ENCODE measurements around the gene LAMTOR4. TPM values are rescaled to one million over a fixed set of nuclear protein-coding genes. Genes with fewer than 3 reads are reported as not detected.
"Not testable (repeated sequence)": the region's sequence is repeated elsewhere in the genome, so short reads cannot be mapped to it uniquely, and the experiment has no call there.

LAMTOR4 gene
- total RNA-seq, 1 experiment from 2014 or later: 171 TPM

DNA sequence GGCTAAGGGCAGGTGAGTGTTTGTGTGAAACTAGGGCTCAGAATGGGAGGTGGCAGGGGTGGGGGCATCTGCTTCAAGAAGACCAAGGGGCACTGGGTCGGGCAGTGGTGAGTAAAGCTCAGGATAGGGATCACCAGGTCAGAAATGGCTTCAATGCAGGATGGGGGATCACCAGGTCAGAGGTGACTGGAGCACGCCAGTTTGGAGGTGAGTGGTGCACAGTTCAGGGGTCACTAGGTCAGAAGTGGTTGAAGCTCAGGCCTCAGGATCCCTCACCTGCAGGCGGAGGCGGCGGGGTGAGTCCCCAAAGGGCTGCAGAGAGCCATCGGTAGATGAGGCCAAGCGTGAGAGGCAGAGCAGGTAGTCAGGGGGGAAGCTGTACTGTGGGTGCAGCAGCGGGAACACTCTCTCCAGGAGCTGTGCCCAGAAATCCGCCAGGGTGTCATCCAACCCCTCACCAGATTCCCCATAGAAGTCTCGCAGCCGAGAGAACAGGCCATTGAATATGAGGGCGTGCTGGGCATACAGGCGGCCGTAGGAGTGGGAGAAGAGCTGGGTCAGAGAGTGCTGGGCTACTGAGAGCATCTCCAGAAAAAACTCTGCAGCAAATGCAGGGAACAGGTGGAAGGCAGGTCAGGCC, 26.7 kb downstream of the LAMTOR4 start:
- Histone ChIP-seq H4K20me1 (ENCODE audit: insufficient read depth, low read depth, low read length) (peaks cover 3% of the 10 kb centered on the region; the same call in 1 of the 2 replicates), H3K9ac (ENCODE audit: low read length) (no peak overlapping the region), H3K27ac (ENCODE audit: low read length) (no peak overlapping the region), H3K79me2 (ENCODE audit: low read length) (no peaks in the 10 kb centered on the region), H3K4me2 (ENCODE audit: low read depth, low read length, poor library complexity, severe bottlenecking) (no peak overlapping the region), H3K36me3 (ENCODE audit: insufficient read depth, low read length) (no peaks in the 10 kb centered on the region), H3K27me3 (ENCODE audit: low read length) (no peaks in the 10 kb centered on the region), H3K9me3 (ENCODE audit: low read length) (no peaks in the 10 kb centered on the region), H3K4me3 (ENCODE audit: low read length) (no peak overlapping the region), H3K4me1 (ENCODE audit: low read length) (peaks cover 8% of the 10 kb centered on the region), H2AFZ (ENCODE audit: low read length) (no peak overlapping the region), H3K9me2 (replicated peaks; ENCODE audit: insufficient read depth, low read length) (no peaks in the 10 kb centered on the region)
- no peak for DNase-seq

DNA sequence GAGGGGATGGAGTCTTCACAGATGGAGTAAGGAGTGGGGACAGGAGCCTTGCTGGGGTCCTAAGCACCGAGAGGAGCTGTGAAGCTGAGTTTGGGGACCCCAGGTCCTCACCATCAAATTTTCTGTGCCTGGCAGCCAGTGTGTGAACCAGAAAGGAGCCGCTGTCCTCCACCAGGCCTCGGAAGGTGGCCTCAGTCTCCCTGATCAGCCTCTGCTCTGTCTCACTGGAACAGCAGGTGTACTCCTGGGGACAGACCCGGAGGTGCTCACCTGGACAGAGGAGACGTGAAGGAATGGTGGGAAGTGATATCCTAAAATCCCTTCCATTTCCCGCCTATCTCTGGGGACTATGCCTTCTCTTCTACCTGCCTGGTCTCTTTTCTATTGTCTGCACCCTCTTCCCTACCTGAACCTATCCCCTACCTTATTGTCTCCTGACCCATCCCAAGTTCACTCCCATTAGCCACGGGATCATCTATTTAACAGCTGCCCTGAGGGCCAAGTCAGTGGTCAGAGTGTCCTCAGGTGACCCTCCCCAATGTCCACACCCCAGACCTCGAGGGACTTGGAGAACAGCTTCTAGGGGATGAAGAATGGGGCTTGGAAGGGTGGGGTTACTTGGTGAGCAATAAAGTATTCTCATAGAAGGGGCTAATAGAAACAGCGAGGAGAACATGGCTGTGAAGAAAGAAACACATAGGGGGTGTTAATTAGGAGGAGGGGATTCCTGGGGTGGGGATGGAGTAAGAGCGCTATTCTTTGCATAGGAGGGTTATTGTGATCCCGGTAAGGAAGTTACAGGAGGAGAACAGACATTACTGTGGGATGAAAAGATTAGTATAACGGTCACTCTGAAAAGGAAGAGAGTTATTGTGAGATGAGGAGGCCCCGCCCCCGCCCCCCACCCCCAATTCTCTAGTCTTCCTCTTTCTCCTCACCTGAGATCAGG, 27.7 kb downstream of the LAMTOR4 start:
- Histone ChIP-seq H3K9ac (ENCODE audit: low read length) (peak overlapping the region; percentile 83), H3K27me3 (ENCODE audit: low read length) (no peaks in the 10 kb centered on the region), H4K20me1 (ENCODE audit: insufficient read depth, low read depth, low read length) (peaks cover 3% of the 10 kb centered on the region; the same call in 1 of the 2 replicates), H3K9me2 (replicated peaks; ENCODE audit: insufficient read depth, low read length) (no peaks in the 10 kb centered on the region), H3K36me3 (ENCODE audit: insufficient read depth, low read length) (no peaks in the 10 kb centered on the region), H3K27ac (ENCODE audit: low read length) (no peak overlapping the region), H3K4me2 (ENCODE audit: low read depth, low read length, poor library complexity, severe bottlenecking) (peak overlapping the region; percentile 96), H3K4me3 (ENCODE audit: low read length) (peak overlapping the region; percentile 89), H3K4me1 (ENCODE audit: low read length) (peaks cover 8% of the 10 kb centered on the region), H3K9me3 (ENCODE audit: low read length) (no peaks in the 10 kb centered on the region), H3K79me2 (ENCODE audit: low read length) (no peaks in the 10 kb centered on the region), H2AFZ (ENCODE audit: low read length) (peak overlapping the region; percentile 98)
- DNase-seq: no peak

DNA sequence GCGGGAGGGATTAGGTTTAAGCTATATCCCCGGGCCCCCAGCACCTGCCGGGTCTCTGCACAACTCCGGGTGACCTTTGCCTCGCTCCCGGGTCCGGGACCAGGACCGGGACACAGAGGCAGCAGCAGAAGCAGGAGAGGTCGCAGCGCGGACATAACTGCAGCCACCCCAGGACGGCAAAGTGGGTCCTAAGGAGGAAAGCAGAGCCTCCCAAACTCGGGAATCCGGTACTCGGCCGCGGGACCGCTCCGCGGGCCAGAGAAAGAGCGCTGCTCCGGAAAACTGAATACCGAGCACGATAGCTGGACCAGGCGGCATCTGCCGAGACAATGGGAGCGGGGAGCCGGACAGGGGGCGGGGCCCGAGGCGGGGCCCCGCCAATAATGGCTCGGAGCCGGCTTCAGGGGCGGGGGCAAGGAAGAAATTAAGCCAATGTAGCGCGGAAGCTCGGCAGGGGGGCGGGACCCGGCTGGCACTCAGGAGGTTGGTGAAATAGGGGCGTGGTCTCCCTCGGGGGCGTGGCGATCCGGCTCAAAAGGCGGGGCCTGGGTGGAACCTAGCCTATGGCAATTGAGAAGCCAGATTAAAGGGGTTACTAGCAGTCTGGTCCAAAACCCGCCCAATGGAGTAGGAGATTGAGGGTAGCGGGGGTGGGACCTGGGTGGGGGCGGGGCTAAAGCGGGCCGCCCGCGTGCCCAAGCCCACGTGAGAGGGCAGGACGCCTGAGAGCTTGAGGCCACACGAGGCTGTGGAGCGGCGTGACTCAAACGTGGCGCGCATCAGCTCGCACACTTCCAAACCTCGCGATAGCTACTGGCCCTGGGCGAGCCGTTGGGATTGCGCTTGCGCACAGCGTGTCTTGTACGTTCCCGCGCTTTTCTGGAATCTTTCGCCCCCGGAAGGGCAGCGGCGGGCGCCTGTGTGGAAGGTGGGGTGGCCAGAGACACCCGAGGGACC, 28.6 kb downstream of the LAMTOR4 start, which contains the start of the genes GPC2 and STAG3:
Gene GPC2 (minus strand): TSS at position 337 of the 957 bp plus-strand sequence. CDS start 182 bp downstream, at position 155.
Gene STAG3 (plus strand): TSS at position 874 of the 957 bp plus-strand sequence. CDS start 2,639 bp downstream, outside the sequence.
- Histone ChIP-seq H3K9ac (ENCODE audit: low read length) (peak within 1 kb of the TSS; percentile 83), H3K27me3 (ENCODE audit: low read length) (no peaks in the 10 kb centered on the region), H3K79me2 (ENCODE audit: low read length) (no peaks in the 10 kb centered on the region), H3K4me2 (ENCODE audit: low read depth, low read length, poor library complexity, severe bottlenecking) (peak within 1 kb of the TSS; percentile 96), H3K27ac (ENCODE audit: low read length) (no peak within 1 kb of the TSS), H3K4me1 (ENCODE audit: low read length) (peaks cover 8% of the 10 kb centered on the region), H3K36me3 (ENCODE audit: insufficient read depth, low read length) (no peaks in the 10 kb centered on the region), H3K9me3 (ENCODE audit: low read length) (no peaks in the 10 kb centered on the region), H3K9me2 (replicated peaks; ENCODE audit: insufficient read depth, low read length) (no peaks in the 10 kb centered on the region), H4K20me1 (ENCODE audit: insufficient read depth, low read depth, low read length) (peaks cover 3% of the 10 kb centered on the region; the same call in 1 of the 2 replicates), H2AFZ (ENCODE audit: low read length) (peak within 1 kb of the TSS; percentile 98), H3K4me3 (ENCODE audit: low read length) (peak within 1 kb of the TSS; percentile 89)
- DNase-seq: peak; percentile 99

DNA sequence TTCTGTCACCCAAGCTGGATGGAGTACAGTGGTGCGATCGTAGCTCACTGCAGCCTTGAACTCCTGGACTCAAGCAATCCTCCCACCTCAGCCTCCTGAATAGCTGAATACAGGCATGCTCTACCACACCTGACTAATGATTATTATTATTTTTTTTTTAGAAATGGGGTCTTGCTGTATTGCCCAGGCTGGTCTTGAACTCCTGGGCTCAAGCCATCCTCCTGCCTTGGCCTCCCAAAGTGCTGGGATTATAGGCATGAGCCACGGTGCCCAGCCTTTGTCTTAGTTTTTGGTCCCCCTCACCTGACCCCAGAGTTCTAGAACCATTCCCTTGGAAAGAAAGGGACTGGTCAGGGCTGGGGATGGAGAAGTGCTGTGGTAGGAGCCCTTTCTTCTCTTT, 31.4 kb downstream of the LAMTOR4 start:
- H4K20me1 ChIP-seq (ENCODE audit: insufficient read depth, low read depth, low read length); H3K9ac ChIP-seq (ENCODE audit: low read length); DNase-seq; H3K27ac ChIP-seq (ENCODE audit: low read length); H3K4me3 ChIP-seq (ENCODE audit: low read length); H3K27me3 ChIP-seq (ENCODE audit: low read length); H3K36me3 ChIP-seq (ENCODE audit: insufficient read depth, low read length); H3K9me3 ChIP-seq (ENCODE audit: low read length); H2AFZ ChIP-seq (ENCODE audit: low read length); H3K4me1 ChIP-seq (ENCODE audit: low read length); H3K9me2 ChIP-seq (replicated peaks; ENCODE audit: insufficient read depth, low read length); H3K4me2 ChIP-seq (ENCODE audit: low read depth, low read length, poor library complexity, severe bottlenecking); H3K79me2 ChIP-seq (ENCODE audit: low read length): not testable (repeated sequence)

DNA sequence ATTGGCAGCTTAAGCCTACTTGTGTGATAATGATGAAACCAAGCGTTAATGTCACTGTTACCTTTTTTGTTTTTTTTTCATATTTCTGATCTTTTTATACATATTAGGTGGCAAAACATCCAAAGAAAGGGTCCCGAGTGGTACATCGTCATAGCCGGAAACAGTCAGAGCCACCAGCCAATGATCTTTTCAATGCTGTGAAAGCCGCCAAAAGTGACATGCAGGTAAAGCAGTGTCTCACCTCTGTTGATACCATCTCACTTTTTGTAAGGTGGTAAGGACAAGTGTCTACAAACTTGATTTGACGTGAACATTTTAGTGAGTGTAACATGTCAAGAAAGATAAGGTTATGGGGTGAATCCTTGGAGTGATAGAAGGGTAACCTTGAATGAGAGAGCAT, 33.9 kb downstream of the LAMTOR4 start:
- not testable (repeated sequence) for H3K4me2 ChIP-seq (ENCODE audit: low read depth, low read length, poor library complexity, severe bottlenecking); H3K9me3 ChIP-seq (ENCODE audit: low read length); H4K20me1 ChIP-seq (ENCODE audit: insufficient read depth, low read depth, low read length); H3K4me3 ChIP-seq (ENCODE audit: low read length); H3K9ac ChIP-seq (ENCODE audit: low read length); H3K27me3 ChIP-seq (ENCODE audit: low read length); H3K79me2 ChIP-seq (ENCODE audit: low read length); DNase-seq; H3K9me2 ChIP-seq (replicated peaks; ENCODE audit: insufficient read depth, low read length); H2AFZ ChIP-seq (ENCODE audit: low read length); H3K36me3 ChIP-seq (ENCODE audit: insufficient read depth, low read length); H3K4me1 ChIP-seq (ENCODE audit: low read length); H3K27ac ChIP-seq (ENCODE audit: low read length)

DNA sequence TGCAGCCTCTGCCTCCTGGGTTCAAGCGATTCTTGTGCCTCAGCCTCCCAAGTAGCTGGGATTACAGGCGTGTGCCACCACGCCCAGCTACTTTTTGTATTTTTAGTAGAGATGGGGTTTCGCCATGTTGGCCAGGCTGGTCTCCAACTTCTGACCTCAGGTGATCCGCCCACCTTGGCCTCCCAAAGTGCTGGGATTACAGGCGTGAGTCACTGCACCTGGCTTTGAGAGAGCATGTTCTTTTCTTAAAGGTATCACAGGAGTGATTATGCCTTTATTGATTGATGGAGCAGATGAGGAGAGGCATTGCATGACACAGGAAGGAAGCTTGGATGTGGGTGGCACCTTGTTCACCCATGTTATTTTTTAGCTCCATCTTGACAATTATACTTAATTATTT, 34.4 kb downstream of the LAMTOR4 start:
- not testable (repeated sequence) for DNase-seq; H3K27ac ChIP-seq (ENCODE audit: low read length); H3K9me3 ChIP-seq (ENCODE audit: low read length); H3K79me2 ChIP-seq (ENCODE audit: low read length); H3K27me3 ChIP-seq (ENCODE audit: low read length); H3K36me3 ChIP-seq (ENCODE audit: insufficient read depth, low read length); H3K9me2 ChIP-seq (replicated peaks; ENCODE audit: insufficient read depth, low read length); H4K20me1 ChIP-seq (ENCODE audit: insufficient read depth, low read depth, low read length); H3K9ac ChIP-seq (ENCODE audit: low read length); H3K4me1 ChIP-seq (ENCODE audit: low read length); H3K4me3 ChIP-seq (ENCODE audit: low read length); H3K4me2 ChIP-seq (ENCODE audit: low read depth, low read length, poor library complexity, severe bottlenecking); H2AFZ ChIP-seq (ENCODE audit: low read length)

DNA sequence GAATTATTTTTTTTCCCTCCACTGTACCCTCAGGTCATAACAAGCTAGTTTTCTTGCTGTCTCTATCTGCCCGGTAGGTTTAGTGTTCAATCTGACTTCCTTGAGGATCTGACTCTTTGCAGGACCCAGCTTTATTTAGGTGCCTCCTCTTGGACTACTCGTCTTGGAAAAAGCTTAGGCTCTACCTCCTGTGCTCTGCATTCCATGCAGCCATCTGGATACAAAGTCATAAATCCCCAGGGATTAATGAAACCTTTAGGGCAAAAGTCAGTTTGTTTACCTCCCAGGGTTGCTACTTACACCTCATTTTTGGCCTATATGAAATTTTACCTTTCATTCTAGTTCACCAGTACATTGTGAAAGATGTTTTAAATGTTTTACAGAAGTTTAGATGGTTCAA, 37.0 kb downstream of the LAMTOR4 start:
- H3K27ac ChIP-seq (ENCODE audit: low read length): no peak overlapping the region
- DNase-seq: no peak
- no peak overlapping the region for H3K4me2 ChIP-seq (ENCODE audit: low read depth, low read length, poor library complexity, severe bottlenecking)
- H3K79me2 ChIP-seq (ENCODE audit: low read length): no peaks in the 10 kb centered on the region
- H3K9ac ChIP-seq (ENCODE audit: low read length): no peak overlapping the region
- H3K36me3 ChIP-seq (ENCODE audit: insufficient read depth, low read length): no peaks in the 10 kb centered on the region
- no peak overlapping the region for H3K4me3 ChIP-seq (ENCODE audit: low read length)
- H3K4me1 ChIP-seq (ENCODE audit: low read length): peaks cover 7% of the 10 kb centered on the region
- no peaks in the 10 kb centered on the region for H4K20me1 ChIP-seq (ENCODE audit: insufficient read depth, low read depth, low read length)
- H3K27me3 ChIP-seq (ENCODE audit: low read length): no peaks in the 10 kb centered on the region
- H3K9me2 ChIP-seq (replicated peaks; ENCODE audit: insufficient read depth, low read length): no peaks in the 10 kb centered on the region
- no peaks in the 10 kb centered on the region for H3K9me3 ChIP-seq (ENCODE audit: low read length)
- H2AFZ ChIP-seq (ENCODE audit: low read length): no peak overlapping the region
